ENCODE measurements around the gene FBXW8. TPM values are rescaled to one million over a fixed set of nuclear protein-coding genes. Genes with fewer than 3 reads are reported as not detected.

Gene FBXW8
- total RNA-seq, 6 experiments from 2014 or later: 4.5 to 9.6 (median 6.3) TPM

GRCh38 chr12:117033382-117034221, 122.9 kb downstream of the FBXW8 start:
- Histone ChIP-seq H3K27ac (no peak overlapping the region), H3K4me1 (no peaks in the 10 kb centered on the region), H3K36me3 (peaks cover 0 to 4% (median 0%) of the 10 kb centered on the region in 4 donors), H3K4me3 (no peak overlapping the region), H3K27me3 (no peaks in the 10 kb centered on the region), H3K9me3 (no peaks in the 10 kb centered on the region)
- no peak for DNase-seq
- ATAC-seq: peak in 2 of 4 donors; percentile 12 to 17
- 45% methylated on average over 13 of the region's 24 CpGs for WGBS (ENCODE audit: insufficient coverage, low coverage, low lambda C conversion rate, missing lambda C conversion rate)
- intact Hi-C loops (cut with DNase I): no loop called here
- TF ChIP-seq CTCF (IDR thresholded peaks at IDR 0.05): no peak

- TF ChIP-seq POLR2A (IDR thresholded peaks at IDR 0.05) (no peak), CTCF (IDR thresholded peaks at IDR 0.05) (no peak)
- intact Hi-C loops (cut with DNase I): no loop called here
- DNase-seq (no peak), ATAC-seq (no peak)
- H3K9me3 ChIP-seq: no peaks in the 10 kb centered on the region
- peaks cover 0 to 4% (median 0%) of the 10 kb centered on the region in 4 donors for H3K36me3 ChIP-seq
- no peaks in the 10 kb centered on the region for H3K27me3 ChIP-seq
- H3K27ac ChIP-seq: no peak overlapping the region
- H3K4me3 ChIP-seq: no peak overlapping the region
- WGBS (ENCODE audit: insufficient coverage, low coverage, low lambda C conversion rate, missing lambda C conversion rate): 45% methylated on average over 10 of the region's 10 CpGs
- H3K4me1 ChIP-seq: no peaks in the 10 kb centered on the region
Observed at GRCh38 chr12:117034249-117034648, 123.5 kb downstream of the FBXW8 start.

GRCh38 chr12:117034701-117035151, 124.0 kb downstream of the FBXW8 start:
- intact Hi-C loops (cut with DNase I): no loop called here
- no peaks in the 10 kb centered on the region for H3K9me3 ChIP-seq
- H3K27me3 ChIP-seq: no peaks in the 10 kb centered on the region
- H3K4me1 ChIP-seq: no peaks in the 10 kb centered on the region
- H3K27ac ChIP-seq: no peak overlapping the region
- DNase-seq: no peak
- H3K4me3 ChIP-seq: no peak overlapping the region
- no peak for TF ChIP-seq POLR2A (IDR thresholded peaks at IDR 0.05)
- no peak for TF ChIP-seq CTCF (IDR thresholded peaks at IDR 0.05)
- peaks cover 0 to 4% (median 0%) of the 10 kb centered on the region in 4 donors for H3K36me3 ChIP-seq
- WGBS (ENCODE audit: insufficient coverage, low coverage, low lambda C conversion rate, missing lambda C conversion rate): 72% methylated on average over 4 of the region's 17 CpGs
- no peak for ATAC-seq

GRCh38 chr12:117035287-117035686, 124.5 kb downstream of the FBXW8 start:
- Histone ChIP-seq H3K9me3 (no peaks in the 10 kb centered on the region), H3K4me3 (no peak overlapping the region), H3K36me3 (peaks cover 0 to 2% (median 0%) of the 10 kb centered on the region in 4 donors), H3K27ac (no peak overlapping the region), H3K4me1 (no peaks in the 10 kb centered on the region), H3K27me3 (no peaks in the 10 kb centered on the region)
- no peak for TF ChIP-seq POLR2A (IDR thresholded peaks at IDR 0.05)
- no peak for TF ChIP-seq CTCF (IDR thresholded peaks at IDR 0.05)
- ATAC-seq (no peak), DNase-seq (no peak)
- 45% methylated on average over 2 of the region's 8 CpGs for WGBS (ENCODE audit: insufficient coverage, low coverage, low lambda C conversion rate, missing lambda C conversion rate)
- intact Hi-C loops (cut with DNase I): no loop called here
